AG10803 (cell line): ENCODE measurements around the gene ARAP3.

Experiments
- DNase-seq: peaks from one replicate; pipeline ENCODE4 v3.0.0; 2010; ENCODE audit warnings: low read depth
- H3K4me3 ChIP-seq: 2 replicates; pipeline ENCODE4 v1.5.1; 2011; ENCODE audit warnings: mild to moderate bottlenecking, low read length, control low read depth
- TF ChIP-seq, protein P1 (sequence below): conservative IDR thresholded peaks from 2 replicates; pipeline ENCODE4 v1.5.1; 2011; ENCODE audit warnings: mild to moderate bottlenecking, low read length, control low read depth, inconsistent platforms

ARAP3 gene

DNA sequence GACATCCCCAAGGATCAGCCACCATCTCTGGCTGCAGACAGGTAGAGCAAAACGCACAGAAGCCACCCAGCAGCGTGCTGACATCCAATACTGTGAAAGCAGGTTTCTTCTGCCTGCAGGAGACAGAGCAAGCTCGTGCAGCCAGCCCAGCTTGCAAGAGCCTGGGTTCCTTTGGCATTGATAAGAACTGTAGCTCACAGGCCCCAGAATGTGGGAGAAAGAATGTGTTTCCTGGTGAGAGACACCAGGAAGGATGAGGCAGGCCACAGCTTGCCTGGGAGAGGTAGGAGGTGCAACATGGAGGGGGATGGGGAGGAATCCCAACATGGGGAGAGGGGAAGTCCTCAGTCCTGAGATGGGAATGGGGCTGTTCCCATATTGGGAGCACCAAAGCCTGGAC is 34.0 kb upstream of the ARAP3 start:
- no peak for DNase-seq
- no peak overlapping the region for H3K4me3 ChIP-seq
- TF ChIP-seq, protein P1, sequence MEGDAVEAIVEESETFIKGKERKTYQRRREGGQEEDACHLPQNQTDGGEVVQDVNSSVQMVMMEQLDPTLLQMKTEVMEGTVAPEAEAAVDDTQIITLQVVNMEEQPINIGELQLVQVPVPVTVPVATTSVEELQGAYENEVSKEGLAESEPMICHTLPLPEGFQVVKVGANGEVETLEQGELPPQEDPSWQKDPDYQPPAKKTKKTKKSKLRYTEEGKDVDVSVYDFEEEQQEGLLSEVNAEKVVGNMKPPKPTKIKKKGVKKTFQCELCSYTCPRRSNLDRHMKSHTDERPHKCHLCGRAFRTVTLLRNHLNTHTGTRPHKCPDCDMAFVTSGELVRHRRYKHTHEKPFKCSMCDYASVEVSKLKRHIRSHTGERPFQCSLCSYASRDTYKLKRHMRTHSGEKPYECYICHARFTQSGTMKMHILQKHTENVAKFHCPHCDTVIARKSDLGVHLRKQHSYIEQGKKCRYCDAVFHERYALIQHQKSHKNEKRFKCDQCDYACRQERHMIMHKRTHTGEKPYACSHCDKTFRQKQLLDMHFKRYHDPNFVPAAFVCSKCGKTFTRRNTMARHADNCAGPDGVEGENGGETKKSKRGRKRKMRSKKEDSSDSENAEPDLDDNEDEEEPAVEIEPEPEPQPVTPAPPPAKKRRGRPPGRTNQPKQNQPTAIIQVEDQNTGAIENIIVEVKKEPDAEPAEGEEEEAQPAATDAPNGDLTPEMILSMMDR = no peak

DNA sequence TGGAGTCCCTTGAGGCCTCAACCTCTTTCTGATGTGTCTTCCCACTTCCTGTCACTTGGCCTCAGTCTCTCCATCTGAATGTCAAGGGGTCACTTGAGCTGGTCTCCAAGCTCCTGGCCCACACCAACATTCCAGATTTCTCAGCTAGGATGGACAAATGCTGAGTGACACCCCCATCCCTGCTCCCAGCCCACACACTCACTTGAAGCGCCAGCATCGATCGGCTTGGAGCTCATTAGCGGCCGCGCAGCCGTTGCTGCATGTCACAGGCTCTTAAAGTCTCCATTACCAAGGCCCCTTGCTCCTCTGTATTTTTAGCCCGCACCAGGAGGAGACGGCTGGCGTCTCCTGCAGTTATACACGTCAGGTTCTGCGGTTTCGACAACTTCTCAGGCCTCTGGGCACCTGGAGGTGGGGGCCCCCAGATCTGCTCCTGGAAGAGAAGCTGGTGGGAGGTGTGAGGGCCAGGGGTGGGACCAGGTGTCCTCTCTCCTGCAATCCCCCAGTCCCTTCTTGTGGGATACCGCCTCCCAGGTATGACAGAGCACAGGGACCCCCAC is 33.4 kb upstream of the ARAP3 start:
- H3K4me3 ChIP-seq = no peak overlapping the region
- DNase-seq = no peak
- TF ChIP-seq, protein P1 = no peak

DNA sequence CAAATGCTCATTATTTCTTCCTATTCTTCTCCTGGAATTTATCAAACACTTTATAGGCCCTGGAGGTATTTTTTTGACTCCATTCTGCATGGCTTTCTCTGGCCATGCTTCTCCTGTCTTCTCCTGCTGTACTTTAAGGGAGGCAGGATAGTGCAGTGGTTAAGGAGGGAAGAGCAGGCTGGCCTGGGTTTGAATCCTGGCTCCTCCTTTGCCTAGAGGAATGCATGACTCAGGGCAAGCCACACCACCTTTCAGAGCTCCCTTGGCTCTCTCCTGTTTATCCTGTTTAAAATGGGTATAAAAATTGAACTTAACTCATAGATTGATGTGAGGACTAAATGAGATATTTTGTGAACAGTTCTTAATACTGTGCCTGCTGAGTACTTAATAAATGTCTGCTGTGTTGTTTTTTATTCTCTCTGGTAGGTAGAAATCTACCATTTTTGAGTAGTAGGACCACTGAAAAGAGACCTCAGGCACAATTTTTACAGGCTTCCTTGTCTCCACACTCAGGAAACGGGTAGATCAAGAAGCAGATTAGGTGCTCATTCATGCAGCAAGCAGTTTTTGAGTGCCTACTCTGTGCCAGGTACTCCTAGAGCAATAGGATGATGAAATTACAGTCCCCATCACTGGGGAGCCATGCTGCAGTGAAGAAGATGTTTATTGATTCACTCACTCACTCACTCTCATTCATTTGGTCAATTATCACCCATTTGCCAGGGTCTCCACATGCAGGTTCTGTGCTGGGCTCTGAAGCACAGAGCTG is 32.7 kb upstream of the ARAP3 start:
- no peak overlapping the region for H3K4me3 ChIP-seq
- TF ChIP-seq, protein P1 = no peak
- DNase-seq = no peak

DNA sequence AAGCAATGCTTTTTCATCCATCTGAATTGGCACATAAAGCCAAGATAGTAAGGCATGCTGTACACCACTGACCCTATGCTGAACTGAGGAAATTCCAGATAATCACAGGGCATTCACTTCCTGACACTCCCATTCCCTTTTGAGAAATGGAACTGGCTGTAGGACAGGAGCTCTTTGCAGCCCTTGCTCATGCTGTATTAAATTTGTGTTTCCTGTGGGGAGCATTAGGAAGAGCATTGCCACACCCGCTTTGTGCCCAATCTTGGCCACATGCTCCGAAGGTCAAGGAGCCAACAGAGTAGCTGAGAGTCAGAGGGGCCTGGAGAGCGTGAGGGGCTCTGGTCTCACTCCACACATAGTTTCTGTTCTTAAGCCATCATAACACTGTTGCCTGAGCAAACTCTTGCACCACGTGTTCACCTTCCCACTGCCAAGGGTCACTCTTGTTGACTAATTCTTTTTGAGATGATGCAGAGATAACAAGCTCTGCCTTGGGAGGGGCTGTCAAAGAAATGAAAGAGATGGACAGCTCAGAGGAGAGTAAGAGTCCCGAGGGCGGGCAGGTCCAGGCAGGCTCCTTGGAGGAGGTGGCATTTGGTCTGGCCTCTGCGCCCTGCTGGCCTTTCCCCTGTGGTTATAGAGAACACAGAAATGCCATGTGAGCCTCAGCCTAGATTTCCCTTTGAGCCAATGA is 31.7 kb upstream of the ARAP3 start:
- DNase-seq = no peak

DNA sequence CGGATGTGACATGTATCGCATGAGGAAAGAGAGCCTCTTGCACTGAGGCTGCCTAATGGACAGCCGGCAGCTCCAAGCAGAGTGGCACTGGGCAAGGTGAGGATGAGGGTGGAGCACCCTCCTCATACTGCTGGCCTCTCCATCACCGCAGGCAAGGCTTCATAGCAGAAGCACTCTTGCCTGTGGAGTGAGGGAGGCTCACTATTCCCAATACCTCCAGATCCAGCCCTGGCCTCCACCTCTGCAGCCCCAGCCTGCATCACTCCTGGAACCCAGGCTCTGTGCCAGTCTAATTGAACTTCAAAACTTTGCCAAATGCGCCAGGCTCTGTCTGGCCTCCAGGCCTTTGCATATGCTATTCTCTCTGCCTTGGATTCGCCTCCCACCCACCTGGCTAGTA is 29.7 kb upstream of the ARAP3 start:
- TF ChIP-seq, protein P1 = no peak
- H3K4me3 ChIP-seq = no peak overlapping the region

More for the DNA sequence above, 31.7 kb upstream of the ARAP3 start:
- no peak overlapping the region for H3K4me3 ChIP-seq
- TF ChIP-seq, protein P1 = no peak

DNA sequence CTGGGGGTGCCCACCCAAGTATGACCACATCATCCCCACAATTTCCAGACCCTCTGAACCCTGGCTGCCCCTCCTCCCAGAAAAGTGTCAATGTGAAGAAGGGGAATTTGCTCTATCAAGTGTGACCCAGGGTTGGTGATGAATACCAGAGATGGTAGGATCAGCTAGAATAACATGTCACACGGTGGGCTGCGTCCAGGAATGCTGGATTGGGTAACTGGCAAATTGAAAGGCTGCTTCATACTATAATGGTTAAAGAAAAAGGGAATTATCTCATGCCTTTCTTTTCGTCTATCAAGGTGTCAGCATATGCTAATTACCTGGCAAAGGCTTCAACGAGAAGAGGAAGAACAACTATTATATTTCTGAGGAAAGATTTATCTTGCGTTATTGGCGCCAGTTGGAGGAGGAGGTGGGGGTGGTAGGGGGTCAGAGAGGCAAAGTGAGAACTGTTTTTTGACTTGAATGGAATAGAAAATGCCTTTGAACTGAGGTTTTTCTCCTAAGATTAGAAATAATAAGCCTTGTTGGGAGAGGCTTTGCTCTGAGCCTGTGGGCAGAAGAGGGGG is 27.8 kb upstream of the ARAP3 start:
- TF ChIP-seq, protein P1 = no peak
- H3K4me3 ChIP-seq = no peak overlapping the region
- DNase-seq = no peak

More for the DNA sequence above, 29.7 kb upstream of the ARAP3 start:
- DNase-seq = no peak
